IMR-90 (cell line): Measurements from ENCODE around the gene EBI3. TPM values are rescaled to one million over a fixed set of nuclear protein-coding genes. Genes with fewer than 3 reads are reported as not detected.

Source experiments
- ATAC-seq: fragments of 200-7000 bp; cut with Tn5 transposase; 2 replicates; pipeline ENCODE4 v1.9.1; 2020; ENCODE audit warnings: low read depth, mild to moderate bottlenecking, moderate library complexity
- BruUV-seq: library from RNA; stranded (reverse); fragments of 400-500 nt; replicated peaks from 2 replicates; lab custom pipeline; 2021; lab: Mats Ljungman, UMichigan
- CTCF ChIA-PET: fragments of 300-600 bp; formaldehyde crosslinking; extraction: SDS; loops from one replicate; lab custom pipeline; 2021; ENCODE audit warnings: antibody characterized with exemption; lab: Yijun Ruan, JAX
- POLR2A ChIA-PET: fragments of 300-600 bp; sonication (Branson Sonifier 250); formaldehyde crosslinking; loops from one replicate; lab custom pipeline; 2022; ENCODE audit warnings: antibody characterized with exemption; ENCODE audit not compliant: unreplicated experiment; lab: Charles Lee
- DNase-seq: peaks from one replicate; pipeline ENCODE4 v3.0.0; 2013
- H2AFZ ChIP-seq: replicated peaks from 2 replicates; pipeline ENCODE3; 2013; ENCODE audit warnings: low read length, mild to moderate bottlenecking; ENCODE audit not compliant: poor library complexity
- H2AK5ac ChIP-seq: 2 replicates; pipeline ENCODE4 v1.6.1; 2013; ENCODE audit warnings: low read depth, low read length, inconsistent platforms
- H2AK9ac ChIP-seq: replicated peaks from 2 replicates; pipeline ENCODE3; 2013; ENCODE audit warnings: mild to moderate bottlenecking, low read depth, low read length, moderate library complexity; ENCODE audit not compliant: poor library complexity
- H2BK120ac ChIP-seq: 2 replicates; pipeline ENCODE4 v1.6.1; 2013; ENCODE audit warnings: low read depth, low read length, inconsistent platforms
- H2BK15ac ChIP-seq: 3 replicates; pipeline ENCODE4 v1.6.1; 2013; ENCODE audit warnings: low read depth, low read length, inconsistent platforms
- H2BK20ac ChIP-seq: 2 replicates; pipeline ENCODE4 v1.6.1; 2013; ENCODE audit warnings: low read depth, mild to moderate bottlenecking, inconsistent platforms, low read length, moderate library complexity
- H2BK5ac ChIP-seq: 2 replicates; pipeline ENCODE4 v1.6.1; 2013; ENCODE audit warnings: mild to moderate bottlenecking, low read depth, low read length, inconsistent platforms; ENCODE audit not compliant: poor library complexity, severe bottlenecking
- H3K14ac ChIP-seq: replicated peaks from 2 replicates; pipeline ENCODE4 v1.6.1; 2013; ENCODE audit warnings: low read depth, low read length, inconsistent platforms
- H3K18ac ChIP-seq: 2 replicates; pipeline ENCODE4 v1.6.1; 2013; ENCODE audit warnings: low read depth, low read length, control low read depth
- H3K23ac ChIP-seq: 2 replicates; pipeline ENCODE4 v1.6.1; 2013; ENCODE audit warnings: low read depth, low read length, inconsistent platforms
- H3K27ac ChIP-seq: 2 replicates; pipeline ENCODE4 v1.5.1; 2013; ENCODE audit warnings: mild to moderate bottlenecking, control low read depth, low read length; ENCODE audit not compliant: insufficient read depth
- H3K27me3 ChIP-seq: 2 replicates; pipeline ENCODE4 v1.6.1; 2013; ENCODE audit warnings: low read length; ENCODE audit not compliant: control insufficient read depth, insufficient read depth
- H3K36me3 ChIP-seq: 2 replicates; pipeline ENCODE4 v1.6.1; 2013; ENCODE audit warnings: low read length, mixed read lengths; ENCODE audit not compliant: control insufficient read depth, insufficient read depth
- H3K4ac ChIP-seq: 2 replicates; pipeline ENCODE4 v1.6.1; 2013; ENCODE audit warnings: low read depth, low read length, inconsistent platforms
- H3K4me1 ChIP-seq: 2 replicates; pipeline ENCODE4 v1.6.1; 2013; ENCODE audit warnings: low read length, mixed read lengths; ENCODE audit not compliant: control insufficient read depth, insufficient read depth
- H3K4me2 ChIP-seq: 2 replicates; pipeline ENCODE4 v1.6.1; 2013; ENCODE audit warnings: low read depth, mild to moderate bottlenecking, control low read depth, low read length, moderate library complexity
- H3K4me3 ChIP-seq: 2 replicates; pipeline ENCODE4 v1.5.1; 2013; ENCODE audit warnings: low read depth, mild to moderate bottlenecking, control low read depth, low read length, moderate library complexity; ENCODE audit not compliant: insufficient read depth
- H3K56ac ChIP-seq: 2 replicates; pipeline ENCODE4 v1.6.1; 2013; ENCODE audit warnings: low read length, inconsistent platforms; ENCODE audit not compliant: insufficient read depth; ENCODE audit errors: extremely low read depth
- H3K79me1 ChIP-seq, 2 experiments: 2 replicates each; pipeline ENCODE4 v1.6.1; 2013; ENCODE audit warnings: low read length in 2 of 2, inconsistent platforms in 1 of 2, low read depth in 1 of 2
- H3K9ac ChIP-seq: 2 replicates; pipeline ENCODE4 v1.6.1; 2013; ENCODE audit warnings: low read depth, low read length, control low read depth
- H3K9me1 ChIP-seq: 2 replicates; pipeline ENCODE4 v1.6.1; 2013; ENCODE audit warnings: low read length, inconsistent platforms; ENCODE audit not compliant: insufficient read depth
- H3K9me3 ChIP-seq: 2 replicates; pipeline ENCODE4 v1.6.1; 2013; ENCODE audit warnings: low read length; ENCODE audit not compliant: control insufficient read depth, insufficient read depth
- H4K20me1 ChIP-seq: 2 replicates; pipeline ENCODE4 v1.6.1; 2013; ENCODE audit warnings: low read length, inconsistent platforms; ENCODE audit not compliant: insufficient read depth
- H4K5ac ChIP-seq: 2 replicates; pipeline ENCODE4 v1.6.1; 2013; ENCODE audit warnings: mild to moderate bottlenecking, low read depth, low read length, control low read depth
- H4K8ac ChIP-seq, 2 experiments: 2 replicates each; pipeline ENCODE4 v1.6.1; 2013; ENCODE audit warnings: low read depth in 2 of 2, low read length in 2 of 2, control low read depth in 1 of 2, inconsistent platforms in 1 of 2
- H4K91ac ChIP-seq: 2 replicates; pipeline ENCODE4 v1.6.1; 2013; ENCODE audit warnings: low read depth, low read length, inconsistent platforms; ENCODE audit not compliant: insufficient read depth
- CEBPB ChIP-seq: IDR thresholded peaks from 2 replicates; pipeline ENCODE4 v1.6.1; 2012; ENCODE audit warnings: low read depth, low read length, improper control_type of control experiment
- FOS ChIP-seq: fragments of 150-350 bp; IDR thresholded peaks from 2 replicates; pipeline ENCODE4 v1.6.1; 2016; ENCODE audit warnings: low read depth, low read length
- MAZ ChIP-seq: IDR thresholded peaks from 2 replicates; pipeline ENCODE4 v1.6.1; 2012; ENCODE audit warnings: low read depth, mild to moderate bottlenecking, low read length, improper control_type of control experiment, moderate library complexity, borderline replicate concordance
- WGBS, 2 experiments: methylation state at CpG; one replicate each; pipeline versions ENCODE4 v1.1.5 to v1.1.7; 2013; ENCODE audit warnings: missing lambda C conversion rate in 2 of 2; ENCODE audit not compliant: insufficient read length in 1 of 2; ENCODE audit errors: extremely low coverage in 2 of 2; 5-methylcytosine and 5-hydroxymethylcytosine counted together
- dilution Hi-C: fragments of 300-500 bp; cut with HindIII; formaldehyde crosslinking; loops from one replicate; pipeline ENCODE4 v1.14.3; 2018; ENCODE audit warnings: low sequenced_read_pairs; ENCODE audit not compliant: unreplicated experiment
- in situ Hi-C: fragments of 300-500 bp; cut with MboI; formaldehyde crosslinking; loops from 3 replicates; pipeline ENCODE4 v1.14.3; 2019; ENCODE audit warnings: low sequenced_read_pairs, inconsistent platforms, mixed read lengths
- intact Hi-C: fragments of 100-400 bp; cut with micrococcal nuclease; formaldehyde crosslinking; loops from 2 replicates; pipeline ENCODE4 v1.10.0; 2022
- polyA plus RNA-seq, 3 experiments: library from polyadenylated mRNA; depleted of rRNA; stranded (reverse); fragments of >200 nt; gene quantifications; 2 replicates each; pipeline ENCODE4 v1.2.3, GENCODE V29; 2012; ENCODE audit warnings: low replicate concordance in 1 of 3
- total RNA-seq: library from RNA; depleted of rRNA; stranded (reverse); fragments of >200 nt; gene quantifications from 2 replicates; pipeline ENCODE4 v1.2.3, GENCODE V29; 2012
- TF ChIP-seq, protein P1 (sequence below): fragments of 150-350 bp; IDR thresholded peaks from 2 replicates; pipeline ENCODE4 v1.6.1; 2016; ENCODE audit warnings: low read depth, mild to moderate bottlenecking, low read length, moderate library complexity, borderline replicate concordance
- TF ChIP-seq, protein P2 (sequence below): conservative IDR thresholded peaks from 2 replicates; pipeline ENCODE4 v1.5.1; 2012; ENCODE audit warnings: mild to moderate bottlenecking, low read depth, low read length, improper control_type of control experiment

The EBI3 gene
- total and polyA plus RNA-seq, 2 of the 4 experiments (the other 2 are of a cell fraction): 0.36 to 2.7 TPM

DNA sequence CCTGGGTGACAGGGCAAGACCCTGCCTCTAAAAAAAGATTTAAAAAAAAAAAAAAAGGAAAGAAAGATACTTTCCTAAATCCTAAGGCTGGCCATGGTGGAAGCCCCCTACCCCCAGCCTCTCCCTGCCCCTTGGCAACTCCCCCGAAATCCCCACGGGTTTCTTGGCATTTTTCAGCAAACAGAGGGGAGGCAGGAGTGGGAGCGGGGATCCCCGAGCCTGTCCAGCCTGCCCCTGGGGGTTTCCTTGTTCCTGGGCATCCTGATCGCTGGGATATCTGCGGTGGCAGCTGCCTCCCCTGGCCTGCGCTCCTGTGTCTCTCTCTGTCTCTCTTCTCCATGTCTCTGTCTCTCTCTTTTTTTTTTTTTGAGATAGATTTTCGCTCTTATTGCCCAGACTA is 3.4 kb upstream of the EBI3 start:
- POLR2A ChIA-PET: no interaction called here

More for the DNA sequence above, 3.4 kb upstream of the EBI3 start:
- no peak for DNase-seq
- Histone ChIP-seq H3K79me1 (no peaks in the 10 kb centered on the region), H2BK20ac (no peak overlapping the region), H3K9ac (no peak overlapping the region), H3K9me1 (no peaks in the 10 kb centered on the region; the same call in 1 of the 2 replicates), H4K20me1 (no peaks in the 10 kb centered on the region), H3K36me3 (no peaks in the 10 kb centered on the region), H4K8ac (no peak overlapping the region), H3K27me3 (peaks cover 6% of the 10 kb centered on the region), H3K4ac (no peak overlapping the region), H2AK9ac (no peak overlapping the region), H2BK5ac (no peak overlapping the region), H4K91ac (no peak overlapping the region), H3K27ac (no peak overlapping the region), H3K4me3 (no peak overlapping the region), H3K23ac (no peak overlapping the region), H3K9me3 (no peaks in the 10 kb centered on the region), H3K4me1 (peaks cover 8% of the 10 kb centered on the region; the same call in 1 of the 2 replicates), H2BK15ac (no peak overlapping the region), H3K18ac (no peak overlapping the region), H3K14ac (no peak overlapping the region), H3K4me2 (no peak overlapping the region), H2AK5ac (no peak overlapping the region), H2BK120ac (no peak overlapping the region), H4K5ac (no peak overlapping the region), H2AFZ (no peak overlapping the region), H3K56ac (no peak overlapping the region)
- dilution Hi-C loops (no loop called here), intact Hi-C loops (no loop called here), in situ Hi-C loops (no loop called here)
- WGBS, 2 experiments: 80% methylated on average over 3 of the region's 8 CpGs; no CpG with 5 or more reads in 1 of the 2 experiments
- no TSS peak for BruUV-seq
- ATAC-seq: no peak
- TF ChIP-seq, protein P1, sequence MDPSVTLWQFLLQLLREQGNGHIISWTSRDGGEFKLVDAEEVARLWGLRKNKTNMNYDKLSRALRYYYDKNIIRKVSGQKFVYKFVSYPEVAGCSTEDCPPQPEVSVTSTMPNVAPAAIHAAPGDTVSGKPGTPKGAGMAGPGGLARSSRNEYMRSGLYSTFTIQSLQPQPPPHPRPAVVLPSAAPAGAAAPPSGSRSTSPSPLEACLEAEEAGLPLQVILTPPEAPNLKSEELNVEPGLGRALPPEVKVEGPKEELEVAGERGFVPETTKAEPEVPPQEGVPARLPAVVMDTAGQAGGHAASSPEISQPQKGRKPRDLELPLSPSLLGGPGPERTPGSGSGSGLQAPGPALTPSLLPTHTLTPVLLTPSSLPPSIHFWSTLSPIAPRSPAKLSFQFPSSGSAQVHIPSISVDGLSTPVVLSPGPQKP: no peak
- TF ChIP-seq CEBPB (no peak), MAZ (no peak), FOS (no peak)
- TF ChIP-seq, protein P2, sequence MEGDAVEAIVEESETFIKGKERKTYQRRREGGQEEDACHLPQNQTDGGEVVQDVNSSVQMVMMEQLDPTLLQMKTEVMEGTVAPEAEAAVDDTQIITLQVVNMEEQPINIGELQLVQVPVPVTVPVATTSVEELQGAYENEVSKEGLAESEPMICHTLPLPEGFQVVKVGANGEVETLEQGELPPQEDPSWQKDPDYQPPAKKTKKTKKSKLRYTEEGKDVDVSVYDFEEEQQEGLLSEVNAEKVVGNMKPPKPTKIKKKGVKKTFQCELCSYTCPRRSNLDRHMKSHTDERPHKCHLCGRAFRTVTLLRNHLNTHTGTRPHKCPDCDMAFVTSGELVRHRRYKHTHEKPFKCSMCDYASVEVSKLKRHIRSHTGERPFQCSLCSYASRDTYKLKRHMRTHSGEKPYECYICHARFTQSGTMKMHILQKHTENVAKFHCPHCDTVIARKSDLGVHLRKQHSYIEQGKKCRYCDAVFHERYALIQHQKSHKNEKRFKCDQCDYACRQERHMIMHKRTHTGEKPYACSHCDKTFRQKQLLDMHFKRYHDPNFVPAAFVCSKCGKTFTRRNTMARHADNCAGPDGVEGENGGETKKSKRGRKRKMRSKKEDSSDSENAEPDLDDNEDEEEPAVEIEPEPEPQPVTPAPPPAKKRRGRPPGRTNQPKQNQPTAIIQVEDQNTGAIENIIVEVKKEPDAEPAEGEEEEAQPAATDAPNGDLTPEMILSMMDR: no peak
- CTCF ChIA-PET: no interaction called here
